Adrenal gland (tissue), 5 donors: ENCODE measurements around the gene FNBP1L.

Experiments used
- POLR2A ChIP-seq, 2 donors: fragments of 450-650 bp; IDR thresholded peaks; one replicate each; pipeline ENCODE4 v1.6.1; 2017; ENCODE audit warnings: antibody characterized with exemption in 2 of 2, mild to moderate bottlenecking in 2 of 2, moderate library complexity in 1 of 2
- TF ChIP-seq, protein P1 (sequence below), 6 experiments: fragments of 450-650 bp in 4 of 6; fragments of 200-600 bp in 2 of 6; sonication (generic) in 1 of 6; IDR thresholded peaks; 1 replicate in 5 of 6; 2 replicates in 1 of 6; pipeline versions ENCODE4 v1.5.1 to v1.8.0; 2016 to 2021; ENCODE audit warnings: antibody characterized with exemption in 6 of 6, mild to moderate bottlenecking in 2 of 6, moderate library complexity in 1 of 6
- donor health status: DM: no; HTN: no; CAD: no.

DNA sequence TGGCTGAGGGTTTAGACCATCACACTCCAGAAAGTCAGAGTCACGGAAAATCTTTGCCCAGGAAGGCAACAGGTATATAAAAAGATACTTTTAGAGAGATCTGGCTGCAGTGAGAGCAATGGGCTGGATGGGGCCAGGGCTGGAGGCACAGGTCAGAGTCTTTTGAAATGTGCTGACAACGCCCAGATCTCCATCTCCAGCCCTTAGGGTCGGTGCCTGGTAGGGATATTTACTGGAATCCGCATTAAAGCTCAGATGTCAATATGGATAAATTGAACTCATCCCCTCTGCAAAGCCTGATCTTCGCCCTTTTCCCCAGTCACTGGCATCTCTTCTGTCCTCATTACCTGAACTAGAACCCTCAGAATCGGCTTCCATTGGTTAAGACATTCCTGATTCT, 151.6 kb downstream of the FNBP1L start:
- TF ChIP-seq, protein P1, sequence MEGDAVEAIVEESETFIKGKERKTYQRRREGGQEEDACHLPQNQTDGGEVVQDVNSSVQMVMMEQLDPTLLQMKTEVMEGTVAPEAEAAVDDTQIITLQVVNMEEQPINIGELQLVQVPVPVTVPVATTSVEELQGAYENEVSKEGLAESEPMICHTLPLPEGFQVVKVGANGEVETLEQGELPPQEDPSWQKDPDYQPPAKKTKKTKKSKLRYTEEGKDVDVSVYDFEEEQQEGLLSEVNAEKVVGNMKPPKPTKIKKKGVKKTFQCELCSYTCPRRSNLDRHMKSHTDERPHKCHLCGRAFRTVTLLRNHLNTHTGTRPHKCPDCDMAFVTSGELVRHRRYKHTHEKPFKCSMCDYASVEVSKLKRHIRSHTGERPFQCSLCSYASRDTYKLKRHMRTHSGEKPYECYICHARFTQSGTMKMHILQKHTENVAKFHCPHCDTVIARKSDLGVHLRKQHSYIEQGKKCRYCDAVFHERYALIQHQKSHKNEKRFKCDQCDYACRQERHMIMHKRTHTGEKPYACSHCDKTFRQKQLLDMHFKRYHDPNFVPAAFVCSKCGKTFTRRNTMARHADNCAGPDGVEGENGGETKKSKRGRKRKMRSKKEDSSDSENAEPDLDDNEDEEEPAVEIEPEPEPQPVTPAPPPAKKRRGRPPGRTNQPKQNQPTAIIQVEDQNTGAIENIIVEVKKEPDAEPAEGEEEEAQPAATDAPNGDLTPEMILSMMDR (IDR thresholded peaks at IDR 0.05), result no peak
- no peak for TF ChIP-seq POLR2A (IDR thresholded peaks at IDR 0.05)
